GM21786 (cell line): ENCODE data around the gene CDK5.

Experiments
- ATAC-seq: cut with Tn5 transposase; IDR thresholded peaks from one replicate; pipeline ENCODE4 v1.9.1; 2021; ENCODE audit not compliant: unreplicated experiment

CDK5 gene

GRCh38 chr7:151074817-151075661 lies 17.3 kb upstream of the CDK5 start:
- ATAC-seq, result no peak

DNA sequence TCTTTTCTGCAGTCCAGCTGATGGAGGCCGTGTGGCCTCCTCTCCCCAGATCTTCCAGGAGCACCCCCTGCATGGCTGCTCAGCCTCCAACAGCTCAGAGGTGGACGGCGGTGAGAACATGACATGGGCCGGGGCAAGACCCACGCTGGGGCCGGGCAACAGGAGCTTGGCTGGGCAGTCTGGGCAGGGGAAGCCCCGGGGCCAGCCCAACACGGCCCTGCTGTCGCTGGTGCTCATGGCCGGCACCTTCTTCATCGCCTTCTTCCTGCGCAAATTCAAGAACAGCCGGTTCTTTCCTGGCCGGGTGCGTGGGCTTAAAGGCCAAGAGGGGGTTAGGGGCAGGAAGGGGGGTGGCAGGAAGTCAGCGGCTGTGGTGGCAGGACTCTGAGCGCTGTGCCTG lies 16.3 kb upstream of the CDK5 start:
- ATAC-seq, result no peak

GRCh38 chr7:151071032-151071866 lies 13.6 kb upstream of the CDK5 start:
- no peak for ATAC-seq

DNA sequence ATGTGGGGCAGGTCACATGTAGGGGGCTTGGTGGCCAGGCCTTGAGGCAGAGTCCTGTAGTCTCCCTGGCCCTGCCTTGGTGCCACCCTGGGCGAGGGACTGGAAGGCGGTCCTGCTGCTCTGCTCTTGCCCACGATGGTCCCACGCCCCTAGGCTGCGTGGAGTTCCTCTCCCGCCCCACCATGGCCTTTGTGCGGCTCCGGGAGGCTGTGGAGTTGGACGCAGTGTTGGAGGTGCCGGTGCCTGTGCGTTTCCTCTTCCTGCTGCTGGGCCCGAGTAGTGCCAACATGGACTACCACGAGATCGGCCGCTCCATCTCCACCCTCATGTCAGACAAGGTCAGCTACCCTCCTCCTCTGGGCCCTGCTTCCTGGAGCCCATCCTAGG lies 12.9 kb upstream of the CDK5 start:
- ATAC-seq, result no peak

- ATAC-seq, result no peak
Observed at GRCh38 chr7:151069841-151070573, 12.3 kb upstream of the CDK5 start.

DNA sequence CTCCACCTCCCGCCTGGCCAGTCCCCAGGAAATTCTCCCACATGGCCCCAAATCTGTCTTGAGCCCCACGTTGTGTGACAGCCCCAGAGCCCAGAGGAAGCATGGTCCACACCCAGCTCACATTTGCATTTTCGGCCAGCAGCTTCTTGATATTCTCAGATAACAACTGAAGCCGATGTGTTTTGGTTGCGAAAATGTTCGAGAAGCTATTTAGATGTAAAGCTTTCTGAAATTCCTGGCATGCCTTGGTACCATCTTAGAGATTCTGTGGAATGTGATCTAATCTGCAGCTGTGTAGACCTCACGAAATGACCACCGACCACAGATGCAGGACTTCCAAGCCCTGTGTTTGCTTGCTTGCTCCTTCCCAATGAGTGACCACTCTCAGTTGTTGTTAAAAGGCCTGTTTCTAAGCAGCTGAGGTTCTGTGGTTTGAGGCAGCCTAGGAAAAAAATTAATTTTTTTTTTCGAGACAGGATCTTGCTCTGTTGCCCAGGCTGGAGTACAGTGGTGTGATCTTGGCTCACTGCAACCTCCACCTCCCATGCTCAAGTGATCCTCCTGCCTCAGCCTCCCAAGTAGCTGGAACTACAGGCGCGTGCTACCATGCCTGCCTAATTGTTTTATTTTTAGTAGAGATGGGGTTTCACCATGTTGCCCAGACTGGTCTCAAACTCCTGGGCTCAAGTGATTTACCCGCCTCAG lies 10.5 kb upstream of the CDK5 start:
- no peak for ATAC-seq

- ATAC-seq, result no peak
Observed at GRCh38 chr7:151066273-151066974, 8.7 kb upstream of the CDK5 start.

DNA sequence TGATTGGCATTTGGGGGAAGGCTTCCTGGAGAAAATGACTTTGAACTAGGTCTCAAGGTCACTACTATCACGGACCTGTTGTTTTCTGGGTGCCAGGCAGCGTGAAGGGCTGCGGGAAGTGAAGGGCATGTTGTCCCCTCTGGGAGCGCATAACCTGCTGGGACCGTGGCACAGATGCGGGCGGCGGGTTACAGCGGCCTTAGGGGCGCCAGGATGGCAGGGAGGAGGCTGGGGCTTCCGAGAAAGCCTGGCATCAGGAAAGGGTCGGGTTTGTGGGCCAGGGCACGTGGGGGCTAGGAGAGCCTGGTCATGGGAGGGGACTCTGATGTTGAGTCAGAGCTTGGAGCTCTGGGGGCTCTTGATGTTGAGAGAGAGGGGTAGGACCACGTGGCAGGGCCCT lies 7.8 kb upstream of the CDK5 start:
- ATAC-seq, result no peak

GRCh38 chr7:151064993-151065392 lies 7.3 kb upstream of the CDK5 start:
- ATAC-seq, result no peak

DNA sequence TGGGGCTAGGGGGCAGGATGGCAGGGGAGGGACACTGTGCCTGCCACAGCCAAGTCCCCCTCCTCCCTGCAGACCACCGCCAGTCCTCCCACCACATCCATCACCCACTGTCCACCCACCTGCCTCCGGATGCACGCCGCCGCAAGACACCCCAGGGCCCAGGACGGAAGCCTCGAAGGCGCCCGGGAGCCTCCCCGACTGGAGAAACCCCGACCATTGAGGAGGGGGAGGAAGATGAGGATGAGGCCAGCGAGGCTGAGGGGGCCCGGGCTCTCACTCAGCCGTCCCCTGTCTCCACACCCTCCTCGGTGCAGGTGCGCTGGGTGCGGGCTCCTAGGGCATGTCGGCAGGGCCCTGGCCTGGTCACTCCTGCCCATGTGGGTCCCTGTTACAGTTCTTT lies 6.8 kb upstream of the CDK5 start:
- no peak for ATAC-seq

DNA sequence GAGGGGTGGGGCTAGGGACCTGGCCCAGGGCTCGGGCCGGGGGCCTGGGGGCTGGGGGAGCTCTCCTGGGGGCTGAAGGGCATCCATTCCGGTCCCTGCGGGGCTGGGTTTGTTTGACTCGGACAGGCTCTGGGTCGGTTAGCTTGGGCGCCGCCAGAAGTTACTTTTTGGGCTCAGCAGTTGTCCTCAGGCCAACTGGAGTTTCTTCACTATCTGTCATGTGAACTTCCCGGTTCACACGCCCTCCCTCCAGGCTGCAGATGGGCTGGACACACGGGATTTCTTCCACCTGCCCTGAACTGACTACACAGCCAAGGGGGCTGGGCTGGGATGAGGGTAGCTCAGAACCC lies 5.5 kb upstream of the CDK5 start:
- ATAC-seq, result no peak

DNA sequence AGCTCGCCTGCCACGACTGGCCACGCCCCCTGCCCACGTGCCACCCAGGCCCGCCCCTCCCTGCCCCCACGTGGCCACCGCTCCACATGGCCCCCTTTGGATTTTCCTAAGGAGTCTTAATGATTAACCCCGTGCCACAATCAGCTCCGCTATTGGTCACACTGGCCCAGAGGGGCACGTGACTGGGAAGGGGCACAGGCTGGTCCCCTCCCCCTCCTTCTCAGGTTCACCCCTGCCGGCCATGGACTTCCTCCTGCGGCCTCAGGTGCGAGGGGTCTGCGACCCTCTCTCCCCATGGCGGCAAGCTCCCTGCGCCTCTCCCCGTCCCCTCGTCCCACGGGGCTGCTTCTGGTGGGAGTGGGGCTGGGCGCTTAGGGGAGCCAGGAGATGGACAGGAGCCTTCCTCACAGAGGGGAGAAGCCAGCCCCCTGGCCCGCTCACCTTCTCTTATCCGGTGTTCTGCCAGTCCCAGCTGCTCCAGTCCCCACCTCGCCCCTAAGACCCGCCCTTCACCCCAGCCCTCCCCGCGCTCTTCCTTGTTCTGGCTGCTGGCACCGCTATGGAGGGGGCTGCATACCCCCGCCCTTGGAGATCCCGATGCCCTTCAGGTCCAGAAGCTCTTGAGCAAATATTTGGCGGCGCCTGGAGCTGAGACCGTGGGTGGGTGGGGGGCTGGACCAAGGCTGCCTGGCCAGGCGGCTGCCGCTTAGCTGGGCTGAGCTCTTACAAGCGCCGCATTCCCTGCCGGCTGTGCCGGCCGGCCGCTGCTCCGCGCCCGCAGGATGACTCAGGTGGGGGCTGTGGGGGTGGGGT lies 4.9 kb upstream of the CDK5 start:
- ATAC-seq, result no peak

DNA sequence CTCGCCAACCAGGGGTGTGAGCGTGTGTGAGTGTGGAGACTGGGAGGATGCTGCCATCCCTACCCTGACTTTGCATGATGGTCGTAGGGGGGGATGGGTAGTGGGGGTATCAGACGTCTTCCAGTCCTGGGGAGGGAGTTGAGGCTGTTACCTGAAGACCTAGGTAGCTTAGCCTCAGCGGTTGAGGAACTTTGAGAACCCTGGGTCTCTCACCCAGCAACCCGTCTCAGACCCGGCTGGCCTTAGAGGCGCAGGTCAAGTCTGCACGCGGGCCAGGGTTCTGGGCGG lies 4.4 kb upstream of the CDK5 start:
- no peak for ATAC-seq

DNA sequence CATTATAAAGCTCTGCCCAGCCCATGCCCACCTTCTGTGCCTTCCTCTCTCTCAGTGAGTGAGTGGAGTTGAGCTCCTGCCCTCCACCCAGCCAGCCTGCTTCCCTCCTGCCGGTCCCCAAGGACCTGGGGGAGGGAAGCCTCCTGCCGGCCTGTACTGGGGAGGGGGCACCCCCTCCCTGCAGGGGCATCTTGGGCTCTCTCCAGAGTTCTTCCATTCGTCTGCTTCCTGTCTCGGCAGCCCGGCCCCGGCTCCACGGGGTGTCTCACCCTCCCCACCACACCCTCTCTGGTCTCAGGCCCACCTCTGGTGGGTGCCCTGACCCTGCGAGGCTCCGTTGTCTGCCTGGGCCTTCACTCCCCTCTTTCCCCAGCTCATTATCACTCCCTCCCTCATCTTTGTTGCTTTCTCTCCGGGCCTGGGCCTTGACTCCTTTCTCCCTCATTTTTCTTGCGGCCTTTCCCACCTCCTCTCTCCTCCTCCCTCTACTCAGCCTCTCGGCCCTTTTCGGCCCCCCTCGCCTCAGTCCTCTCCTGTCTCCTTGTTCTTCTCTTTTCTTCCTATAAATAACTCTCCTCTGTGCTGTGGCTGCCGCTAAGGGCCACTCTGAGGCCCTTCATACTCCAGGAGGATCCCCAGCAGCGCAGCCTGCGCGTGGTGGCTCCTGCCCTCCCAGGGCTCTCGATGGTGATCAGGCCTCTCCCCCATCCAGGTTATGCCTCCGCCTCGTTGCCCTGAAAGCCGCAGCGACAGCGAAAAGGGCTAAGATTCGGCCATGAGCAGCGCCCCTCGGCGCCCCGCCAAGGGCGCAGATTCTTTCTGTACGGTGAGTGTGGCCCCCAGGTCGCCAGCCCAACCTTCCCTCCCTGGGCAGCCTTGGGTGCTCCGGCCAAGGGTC lies 3.8 kb upstream of the CDK5 start:
- ATAC-seq, result no peak

DNA sequence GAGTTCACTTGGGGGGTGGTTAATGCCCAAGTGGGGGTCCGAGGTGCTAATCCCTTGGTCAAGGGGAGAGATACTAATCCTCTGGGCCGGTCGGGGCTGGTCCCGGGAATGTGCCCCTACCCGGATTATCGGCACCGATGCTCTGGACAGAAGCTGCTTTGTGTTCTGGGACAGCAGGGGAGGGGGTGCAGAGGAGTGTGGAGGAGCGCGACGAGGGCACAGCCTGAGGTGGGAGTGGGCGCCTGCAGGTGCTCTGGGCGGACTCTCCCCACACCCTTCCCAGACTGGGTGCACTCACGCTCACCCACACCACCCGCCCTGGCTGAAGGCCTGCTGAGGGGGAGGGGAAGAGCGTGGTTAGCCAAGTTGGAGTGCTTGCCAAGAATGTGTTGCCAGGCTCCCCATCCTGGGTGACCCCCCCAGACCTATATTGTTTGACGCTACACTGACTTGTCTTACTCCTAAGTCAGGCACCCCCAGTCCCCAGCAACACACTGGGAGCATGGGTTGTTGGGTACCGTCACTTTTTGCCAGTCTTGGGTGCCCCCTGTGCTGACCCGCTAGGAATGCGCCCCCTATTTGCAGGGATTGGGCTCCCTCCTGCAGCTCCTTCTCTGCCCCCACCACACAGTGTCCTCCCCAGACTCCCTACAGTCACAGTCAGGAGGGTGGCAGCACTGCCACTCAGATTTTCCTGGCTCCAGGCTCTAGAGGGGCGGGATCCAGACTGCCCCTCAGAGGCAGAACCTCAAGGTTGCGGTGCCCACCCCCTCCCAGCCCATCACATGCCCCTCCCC lies 2.9 kb upstream of the CDK5 start:
- ATAC-seq, result no peak

DNA sequence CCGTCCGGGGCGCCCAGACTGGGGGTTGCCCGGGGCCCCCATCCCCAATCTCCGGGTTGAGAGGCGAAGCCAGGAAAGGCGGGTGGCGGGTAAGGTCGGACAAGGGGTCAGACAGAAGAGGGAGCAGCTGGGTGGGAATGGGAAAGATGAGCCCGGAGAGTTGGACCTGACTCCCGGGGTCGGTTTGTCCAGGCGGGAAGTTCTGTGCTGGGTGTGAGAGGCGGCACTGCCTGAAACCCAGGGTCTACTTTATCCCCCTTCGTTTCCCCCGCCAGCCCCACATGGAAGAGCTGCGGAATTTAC lies 2.4 kb upstream of the CDK5 start:
- ATAC-seq, result no peak

- peak; percentile 19 for ATAC-seq
Observed at GRCh38 chr7:151059367-151060112, 1.8 kb upstream of the CDK5 start, which contains the start of gene SLC4A2. SLC4A2 (plus strand) TSS chr7:151059589; CDS start chr7:151061988, 2,399 bp downstream.
